RWPE2 (cell line): ENCODE measurements around the gene TMED7.

Experiments used
- ATAC-seq: fragments of 200-7000 bp; cut with Tn5 transposase; 3 replicates; pipeline ENCODE4 v1.9.1; 2021; ENCODE audit warnings: low read depth
- DNase-seq: peaks from one replicate; pipeline ENCODE4 v3.0.0-alpha.2; 2020; ENCODE audit warnings: low spot score
- H3K27ac ChIP-seq: fragments of 450-650 bp; 2 replicates; pipeline ENCODE4 v1.5.1; 2017; ENCODE audit warnings: mild to moderate bottlenecking; ENCODE audit not compliant: poor library complexity, severe bottlenecking
- H3K27me3 ChIP-seq: fragments of 250-450 bp; sonication (Bioruptor Pico); 2 replicates; pipeline ENCODE4 v1.5.1; 2021; ENCODE audit warnings: mild to moderate bottlenecking, moderate library complexity; ENCODE audit not compliant: insufficient read depth, poor library complexity, severe bottlenecking
- H3K36me3 ChIP-seq: fragments of 250-450 bp; sonication (Bioruptor Pico); 2 replicates; pipeline ENCODE4 v1.5.1; 2020; ENCODE audit warnings: low read depth, mild to moderate bottlenecking, moderate library complexity
- H3K4me1 ChIP-seq: fragments of 250-450 bp; sonication (Bioruptor Pico); 2 replicates; pipeline ENCODE4 v1.5.1; 2021; ENCODE audit warnings: mild to moderate bottlenecking, moderate library complexity; ENCODE audit not compliant: insufficient read depth, poor library complexity, severe bottlenecking
- H3K4me3 ChIP-seq: fragments of 250-450 bp; sonication (Bioruptor Pico); 2 replicates; pipeline ENCODE4 v1.5.1; 2021; ENCODE audit warnings: mild to moderate bottlenecking, moderate library complexity; ENCODE audit not compliant: severe bottlenecking
- H3K9me3 ChIP-seq: fragments of 250-450 bp; sonication (Bioruptor Pico); 2 replicates; pipeline ENCODE4 v1.5.1; 2021; ENCODE audit warnings: mild to moderate bottlenecking, moderate library complexity; ENCODE audit not compliant: severe bottlenecking
- CTCF ChIP-seq: fragments of 450-650 bp; IDR thresholded peaks from one replicate; pipeline ENCODE4 v1.5.1; 2017; ENCODE audit warnings: mild to moderate bottlenecking, moderate library complexity; ENCODE audit not compliant: poor library complexity, severe bottlenecking

Gene TMED7

GRCh38 chr5:115600766-115601165 lies 25.1 kb downstream of the TMED7 start:
- Histone ChIP-seq H3K4me1 (peaks cover 21% of the 10 kb centered on the region), H3K4me3 (no peak overlapping the region), H3K9me3 (no peaks in the 10 kb centered on the region), H3K27me3 (no peaks in the 10 kb centered on the region), H3K27ac (no peak overlapping the region), H3K36me3 (peaks cover 17% of the 10 kb centered on the region)
- no peak for TF ChIP-seq CTCF
- ATAC-seq: peak; percentile 49
- DNase-seq: no peak

GRCh38 chr5:115599924-115600323 lies 25.9 kb downstream of the TMED7 start:
- Histone ChIP-seq H3K4me1 (peaks cover 21% of the 10 kb centered on the region), H3K4me3 (no peak overlapping the region), H3K9me3 (no peaks in the 10 kb centered on the region), H3K27me3 (no peaks in the 10 kb centered on the region), H3K36me3 (peaks cover 9% of the 10 kb centered on the region), H3K27ac (no peak overlapping the region)
- ATAC-seq: no peak
- DNase-seq: no peak
- TF ChIP-seq CTCF: no peak

DNA sequence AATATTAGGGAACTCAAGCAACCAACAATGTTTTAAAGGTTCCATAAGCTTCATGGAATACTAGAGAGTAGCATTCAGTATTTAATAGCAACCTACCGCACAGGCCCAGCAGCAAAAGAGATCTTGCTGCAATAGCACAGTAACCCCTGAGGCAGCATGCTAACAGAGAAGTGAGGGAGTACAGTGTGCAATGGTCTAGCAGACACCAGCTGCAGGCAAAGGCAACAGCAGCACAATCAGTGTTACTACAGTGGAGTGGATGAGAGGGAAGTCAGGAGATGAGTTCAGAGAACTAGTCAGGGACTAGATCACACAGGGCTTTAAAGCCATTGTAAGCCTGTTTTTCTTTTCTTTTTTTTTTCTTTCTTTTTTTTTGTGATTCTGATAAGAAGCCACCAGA lies 26.3 kb downstream of the TMED7 start:
- Histone ChIP-seq H3K27ac (no peak overlapping the region), H3K9me3 (no peaks in the 10 kb centered on the region), H3K36me3 (peaks cover 7% of the 10 kb centered on the region), H3K27me3 (no peaks in the 10 kb centered on the region), H3K4me3 (no peak overlapping the region), H3K4me1 (peaks cover 21% of the 10 kb centered on the region)
- ATAC-seq (no peak), DNase-seq (no peak)
- TF ChIP-seq CTCF: no peak

DNA sequence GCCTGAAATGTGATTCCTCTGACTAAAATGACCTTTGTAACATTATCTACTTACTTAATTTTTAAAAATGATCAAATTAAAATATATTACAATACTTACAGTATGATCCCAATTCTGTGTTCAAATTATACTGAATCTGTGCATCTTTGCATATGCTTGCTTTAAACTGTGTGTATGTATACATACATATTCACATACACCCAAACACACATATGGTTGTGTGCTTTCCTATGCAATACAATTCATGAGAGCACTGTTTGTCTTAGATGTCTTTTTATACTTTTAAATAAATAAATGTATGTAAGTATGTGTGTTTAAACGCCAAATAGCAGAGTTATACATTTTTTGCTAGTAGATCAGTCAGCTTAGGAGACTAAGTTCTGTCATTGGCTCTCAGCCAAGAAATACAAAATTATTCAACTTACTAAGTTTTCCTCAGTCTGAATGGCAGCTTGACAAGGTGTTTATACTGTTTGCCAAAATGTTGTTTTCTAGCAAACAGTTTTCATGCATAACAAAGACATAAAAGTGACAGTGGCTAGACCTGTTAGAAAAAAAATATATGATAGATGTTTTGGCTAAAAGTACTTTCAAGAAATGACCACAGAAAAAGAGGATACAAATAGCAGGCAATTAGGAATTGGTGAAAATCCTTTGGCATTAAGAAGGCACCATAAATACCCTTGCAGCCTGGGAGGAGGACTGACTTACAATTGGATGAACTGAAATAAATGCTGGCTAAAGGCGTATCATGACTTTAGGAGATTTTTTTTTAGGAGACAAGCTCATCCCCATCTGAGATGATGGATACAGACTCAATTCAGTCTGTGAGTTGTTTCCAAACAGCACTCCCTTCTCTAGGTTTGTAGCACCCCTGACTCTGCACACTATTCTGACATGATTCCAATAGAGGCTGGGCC lies 31.4 kb downstream of the TMED7 start:
- no peaks in the 10 kb centered on the region; the same call in 1 of the 2 replicates for H3K36me3 ChIP-seq
- no peak for TF ChIP-seq CTCF

GRCh38 chr5:115589043-115589442 lies 36.8 kb downstream of the TMED7 start:
- Histone ChIP-seq H3K9me3 (no peaks in the 10 kb centered on the region), H3K4me3 (no peak overlapping the region), H3K36me3 (no peaks in the 10 kb centered on the region; the same call in 1 of the 2 replicates), H3K4me1 (peaks cover 7% of the 10 kb centered on the region), H3K27me3 (no peaks in the 10 kb centered on the region), H3K27ac (no peak overlapping the region)
- TF ChIP-seq CTCF: no peak
- ATAC-seq (no peak), DNase-seq (no peak)

More for the DNA sequence above, 31.4 kb downstream of the TMED7 start:
- ATAC-seq: no peak
- H3K27me3 ChIP-seq: no peaks in the 10 kb centered on the region
- H3K4me1 ChIP-seq: no peaks in the 10 kb centered on the region
- no peaks in the 10 kb centered on the region for H3K9me3 ChIP-seq
- H3K4me3 ChIP-seq: no peak overlapping the region
- no peak for DNase-seq
- H3K27ac ChIP-seq: no peak overlapping the region
